SK-N-SH (cell line): ENCODE results near the gene ZNF296. TPM values are rescaled to one million over a fixed set of nuclear protein-coding genes. Genes with fewer than 3 reads are reported as not detected.

Experiments used
- CTCF ChIA-PET: fragments of 300-600, 350-600 bp; formaldehyde crosslinking; extraction: SDS; loops from one replicate; lab custom pipeline; 2021; lab: Yijun Ruan, JAX
- POLR2A ChIA-PET: fragments of 350-600 bp; sonication (Branson Sonifier 250); formaldehyde crosslinking; extraction: SDS; loops from one replicate; lab custom pipeline; 2020; ENCODE audit warnings: antibody characterized with exemption, inconsistent platforms; lab: Yijun Ruan, JAX
- DNase-seq: peaks from one replicate; pipeline ENCODE4 v3.0.0; 2012
- H2AFZ ChIP-seq: fragments of 200-600 bp; sonication (generic); 2 replicates; pipeline ENCODE4 v1.8.1; 2016; ENCODE audit warnings: antibody characterized with exemption, mild to moderate bottlenecking, low read depth
- H3F3A ChIP-seq: fragments of 200-600 bp; sonication (generic); replicated peaks from 2 replicates; pipeline ENCODE3; 2016; ENCODE audit warnings: antibody characterized with exemption, mild to moderate bottlenecking; ENCODE audit not compliant: insufficient read depth
- H3K27ac ChIP-seq, 2 experiments: fragments of 200-500 bp in 1 of 2; fragments of 200-600 bp in 1 of 2; sonication (Bioruptor generic) in 1 of 2; sonication (generic), shearing (Covaris generic) in 1 of 2; 2 replicates each; pipeline versions ENCODE4 v1.5.1 to v1.6.1; 2014 to 2016; ENCODE audit warnings: low read depth in 2 of 2, inconsistent platforms in 1 of 2, low read length in 1 of 2, mild to moderate bottlenecking in 1 of 2, mixed read lengths in 1 of 2
- H3K27me3 ChIP-seq: fragments of 200-600 bp; sonication (generic), shearing (Covaris generic); 2 replicates; pipeline ENCODE4 v1.6.1; 2016; ENCODE audit warnings: mixed run types; ENCODE audit not compliant: insufficient read depth
- H3K36me3 ChIP-seq, 2 experiments: fragments of 200-500 bp in 1 of 2; fragments of 200-600 bp in 1 of 2; sonication (Bioruptor generic) in 1 of 2; sonication (generic) in 1 of 2; replicated peaks in 1 of 2; 2 replicates each; pipeline versions ENCODE3 to v1.5.1; 2014 to 2016; ENCODE audit warnings: low read length in 1 of 2, mild to moderate bottlenecking in 1 of 2; ENCODE audit not compliant: insufficient read depth in 2 of 2, control insufficient read depth in 1 of 2
- H3K4me1 ChIP-seq, 2 experiments: fragments of 200-500 bp in 1 of 2; fragments of 200-600 bp in 1 of 2; sonication (Bioruptor generic) in 1 of 2; sonication (generic), shearing (Covaris generic) in 1 of 2; 2 replicates each; pipeline versions ENCODE4 v1.5.1 to v1.6.1; 2014 to 2016; ENCODE audit warnings: low read depth in 1 of 2, low read length in 1 of 2, mixed run types in 1 of 2; ENCODE audit not compliant: insufficient read depth in 2 of 2, control insufficient read depth in 1 of 2
- H3K4me2 ChIP-seq: fragments of 200-600 bp; sonication (generic), shearing (Covaris generic); 2 replicates; pipeline ENCODE4 v1.6.1; 2017; ENCODE audit warnings: mixed run types
- H3K4me3 ChIP-seq, 2 experiments: fragments of 200-500 bp in 1 of 2; fragments of 200-600 bp in 1 of 2; sonication (Bioruptor generic) in 1 of 2; sonication (generic), shearing (Covaris generic) in 1 of 2; 2 replicates each; pipeline versions ENCODE4 v1.5.1 to v1.8.1; 2014 to 2016; ENCODE audit warnings: low read depth in 2 of 2, inconsistent platforms in 1 of 2, low read length in 1 of 2, mild to moderate bottlenecking in 1 of 2, mixed read lengths in 1 of 2, moderate library complexity in 1 of 2
- H3K79me2 ChIP-seq: fragments of 200-600 bp; sonication (generic); 2 replicates; pipeline ENCODE4 v1.8.1; 2017; ENCODE audit warnings: mild to moderate bottlenecking; ENCODE audit not compliant: insufficient read depth
- H3K9ac ChIP-seq: fragments of 200-600 bp; sonication (generic); 2 replicates; pipeline ENCODE4 v1.6.1; 2017; ENCODE audit warnings: mixed run types
- H3K9me2 ChIP-seq: fragments of 200-600 bp; sonication (generic); 2 replicates; pipeline ENCODE4 v1.6.1; 2017; ENCODE audit warnings: mixed run types
- H3K9me3 ChIP-seq: fragments of 200-600 bp; sonication (generic); 2 replicates; pipeline ENCODE4 v1.6.1; 2017; ENCODE audit warnings: mixed run types, mild to moderate bottlenecking, moderate library complexity
- H4K20me1 ChIP-seq: fragments of 200-600 bp; sonication (generic); 2 replicates; pipeline ENCODE4 v1.6.1; 2017; ENCODE audit warnings: mild to moderate bottlenecking, mixed run types; ENCODE audit not compliant: insufficient read depth
- NFIC ChIP-seq: IDR thresholded peaks from 2 replicates; pipeline ENCODE4 v1.4.0; 2012; ENCODE audit warnings: borderline replicate concordance
- NRF1 ChIP-seq: IDR thresholded peaks from 2 replicates; pipeline ENCODE4 v1.6.1; 2012; ENCODE audit warnings: low read depth, mild to moderate bottlenecking, low read length
- TAF1 ChIP-seq: IDR thresholded peaks from 2 replicates; pipeline ENCODE4 v1.6.1; 2012; ENCODE audit warnings: low read depth, mild to moderate bottlenecking, low read length, moderate library complexity, borderline replicate concordance
- TCF12 ChIP-seq: IDR thresholded peaks from 2 replicates; pipeline ENCODE4 v1.4.0; 2012
- TEAD4 ChIP-seq: IDR thresholded peaks from 2 replicates; pipeline ENCODE4 v1.4.0; 2012; ENCODE audit warnings: mild to moderate bottlenecking, borderline replicate concordance; ENCODE audit not compliant: insufficient read depth
- WGBS: methylation state at CpG from one replicate; pipeline ENCODE4 v1.1.6; 2017; ENCODE audit warnings: low lambda C conversion rate; 5-methylcytosine and 5-hydroxymethylcytosine counted together
- polyA plus RNA-seq, 3 experiments: library from polyadenylated mRNA; depleted of rRNA; stranded (reverse); fragments of >200 nt; gene quantifications; 2 replicates each; pipeline ENCODE4 v1.2.3, GENCODE V29; 2012
- TF ChIP-seq, protein P1 (sequence below): IDR thresholded peaks from 2 replicates; pipeline ENCODE4 v1.4.0; 2012; ENCODE audit warnings: low read depth, borderline replicate concordance
- TF ChIP-seq, protein P2 (sequence below): IDR thresholded peaks from 2 replicates; pipeline ENCODE4 v1.4.0; 2012; ENCODE audit warnings: low read depth, borderline replicate concordance

ZNF296 gene
- polyA plus RNA-seq, 1 of the 3 experiments (the other 2 are of a cell fraction): 0.21 TPM

DNA sequence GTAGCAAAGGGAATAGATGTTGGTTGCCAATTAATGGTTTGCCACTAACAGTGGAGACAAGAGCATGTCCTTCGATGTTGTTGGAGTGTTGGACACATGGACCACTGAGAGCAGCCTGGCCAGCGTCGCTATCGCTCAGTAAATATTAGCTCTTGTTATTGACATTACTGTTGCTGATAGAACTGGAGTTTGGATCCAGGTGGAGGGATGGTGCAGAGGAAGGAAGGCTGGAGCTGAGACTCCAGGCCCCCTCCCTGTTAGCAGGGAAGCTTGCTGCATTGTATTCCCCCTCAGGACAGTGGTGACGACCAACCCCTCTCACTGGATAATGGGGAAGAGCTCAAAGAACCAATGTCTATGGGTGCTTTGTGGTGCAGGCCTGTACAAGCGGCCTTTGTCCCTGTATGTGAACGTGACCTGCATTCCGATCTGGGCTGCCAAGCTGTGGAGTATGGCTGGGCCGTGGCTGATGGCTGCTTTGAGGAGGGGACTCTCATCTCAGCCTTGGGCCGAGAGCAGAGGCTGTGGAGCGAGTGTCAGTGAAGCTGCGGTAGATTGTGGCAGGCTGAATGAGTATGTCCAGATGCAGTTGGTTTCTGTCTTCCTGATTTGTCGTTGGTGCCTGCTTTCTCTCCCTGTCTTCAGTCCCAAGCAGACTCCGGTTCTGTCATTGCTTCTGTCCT lies 30.5 kb downstream of the ZNF296 start:
- POLR2A ChIA-PET: no interaction called here
- no peaks in the 10 kb centered on the region for H3K9me3 ChIP-seq
- H3K79me2 ChIP-seq: peaks cover 99% of the 10 kb centered on the region
- no peak overlapping the region for H3K4me2 ChIP-seq
- H3K27me3 ChIP-seq: no peaks in the 10 kb centered on the region
- no peak for TF ChIP-seq TCF12
- no peak for TF ChIP-seq NFIC
- no peak for TF ChIP-seq TEAD4
- TF ChIP-seq, protein P1, sequence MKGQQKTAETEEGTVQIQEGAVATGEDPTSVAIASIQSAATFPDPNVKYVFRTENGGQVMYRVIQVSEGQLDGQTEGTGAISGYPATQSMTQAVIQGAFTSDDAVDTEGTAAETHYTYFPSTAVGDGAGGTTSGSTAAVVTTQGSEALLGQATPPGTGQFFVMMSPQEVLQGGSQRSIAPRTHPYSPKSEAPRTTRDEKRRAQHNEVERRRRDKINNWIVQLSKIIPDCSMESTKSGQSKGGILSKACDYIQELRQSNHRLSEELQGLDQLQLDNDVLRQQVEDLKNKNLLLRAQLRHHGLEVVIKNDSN: no peak
- no peak for TF ChIP-seq NRF1
- TF ChIP-seq, protein P2, sequence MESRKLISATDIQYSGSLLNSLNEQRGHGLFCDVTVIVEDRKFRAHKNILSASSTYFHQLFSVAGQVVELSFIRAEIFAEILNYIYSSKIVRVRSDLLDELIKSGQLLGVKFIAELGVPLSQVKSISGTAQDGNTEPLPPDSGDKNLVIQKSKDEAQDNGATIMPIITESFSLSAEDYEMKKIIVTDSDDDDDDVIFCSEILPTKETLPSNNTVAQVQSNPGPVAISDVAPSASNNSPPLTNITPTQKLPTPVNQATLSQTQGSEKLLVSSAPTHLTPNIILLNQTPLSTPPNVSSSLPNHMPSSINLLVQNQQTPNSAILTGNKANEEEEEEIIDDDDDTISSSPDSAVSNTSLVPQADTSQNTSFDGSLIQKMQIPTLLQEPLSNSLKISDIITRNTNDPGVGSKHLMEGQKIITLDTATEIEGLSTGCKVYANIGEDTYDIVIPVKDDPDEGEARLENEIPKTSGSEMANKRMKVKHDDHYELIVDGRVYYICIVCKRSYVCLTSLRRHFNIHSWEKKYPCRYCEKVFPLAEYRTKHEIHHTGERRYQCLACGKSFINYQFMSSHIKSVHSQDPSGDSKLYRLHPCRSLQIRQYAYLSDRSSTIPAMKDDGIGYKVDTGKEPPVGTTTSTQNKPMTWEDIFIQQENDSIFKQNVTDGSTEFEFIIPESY: no peak
- H4K20me1 ChIP-seq: peaks cover 96% of the 10 kb centered on the region
- CTCF ChIA-PET: interaction anchor here (0.8 to 3.8 kb wide), 4 partner anchors 13 to 46 kb away, joined by 3 to 19 read pairs (median 4); no protein-coding TSS in a partner anchor
- DNase-seq: no peak
- no peaks in the 10 kb centered on the region; a peak in 1 of 4 replicates for H3K4me1 ChIP-seq
- H2AFZ ChIP-seq: no peak overlapping the region
- H3K27ac ChIP-seq: no peak overlapping the region
- no peak overlapping the region for H3K4me3 ChIP-seq
- H3K9me2 ChIP-seq: no peaks in the 10 kb centered on the region
- no peak overlapping the region for H3K9ac ChIP-seq
- H3K36me3 ChIP-seq: peaks cover 36 to 45% of the 10 kb centered on the region in 2 experiments
- no peaks in the 10 kb centered on the region for H3F3A ChIP-seq
- WGBS: 87% methylated on average over 14 of the region's 14 CpGs

DNA sequence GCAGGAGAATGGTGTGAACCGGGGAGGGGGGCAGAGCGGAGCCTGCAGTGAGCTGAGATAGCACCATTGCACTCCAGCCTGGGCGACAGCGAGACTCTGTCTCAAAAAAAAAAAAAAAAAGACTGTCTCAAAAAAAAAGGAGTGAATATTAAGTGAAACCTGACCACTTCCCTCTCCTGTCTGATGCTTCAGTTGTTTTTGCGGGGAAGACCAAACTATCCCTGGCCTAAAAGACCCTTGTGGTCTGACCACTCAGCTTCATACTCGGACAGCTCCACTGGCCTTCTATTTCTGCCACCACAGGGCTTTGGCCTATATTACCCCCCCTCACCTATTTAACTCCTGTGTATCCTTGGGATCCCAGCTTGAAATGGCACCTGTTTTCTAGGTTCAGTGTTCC lies 35.2 kb downstream of the ZNF296 start:
- Histone ChIP-seq H3K27me3 (no peaks in the 10 kb centered on the region), H3K79me2 (peaks cover 73% of the 10 kb centered on the region), H3K27ac (no peak overlapping the region), H3F3A (no peaks in the 10 kb centered on the region), H3K4me3 (no peak overlapping the region), H3K9me2 (no peaks in the 10 kb centered on the region), H3K36me3 (peaks cover 41 to 47% of the 10 kb centered on the region in 2 experiments), H4K20me1 (peaks cover 64% of the 10 kb centered on the region), H3K4me2 (no peak overlapping the region), H2AFZ (no peak overlapping the region), H3K4me1 (peaks cover 10 to 11% of the 10 kb centered on the region in 2 experiments; a peak in 3 of 4 replicates), H3K9me3 (no peaks in the 10 kb centered on the region), H3K9ac (no peak overlapping the region)
- 93% methylated on average over 6 of the region's 6 CpGs for WGBS
- ChIA-PET POLR2A (interaction anchor here (0.7 to 1.3 kb wide), 2 partner anchors 9 to 69 kb away, joined by 4 read pairs; no protein-coding TSS in a partner anchor), CTCF (interaction anchor here (1.2 to 2.5 kb wide), 2 partner anchors 19 to 24 kb away, joined by 4 to 11 read pairs; no protein-coding TSS in a partner anchor)
- TF ChIP-seq NFIC (no peak), TAF1 (no peak)
- TF ChIP-seq, protein P2: no peak
- DNase-seq: no peak
